Large intestine (tissue), 3 donors: Measurements from ENCODE around the gene TBPL2. TPM values are rescaled to one million over a fixed set of nuclear protein-coding genes. Genes with fewer than 3 reads are reported as not detected.

Experiments used
- DNase-seq, 2 donors: peaks; one replicate each; pipeline versions ENCODE4 v3.0.0 to v3.0.0-alpha.2; 2013
- H3K27ac ChIP-seq: one replicate; pipeline ENCODE4 v1.5.1; 2013; ENCODE audit warnings: low read length
- H3K27me3 ChIP-seq: 2 replicates; pipeline ENCODE4 v1.6.1; 2013; ENCODE audit warnings: low read length; ENCODE audit not compliant: control insufficient read depth, insufficient read depth
- H3K36me3 ChIP-seq: 2 replicates; pipeline ENCODE4 v1.6.1; 2013; ENCODE audit warnings: low read length; ENCODE audit not compliant: control insufficient read depth, insufficient read depth
- H3K4me1 ChIP-seq: one replicate; pipeline ENCODE4 v1.6.1; 2013; ENCODE audit warnings: low read length; ENCODE audit not compliant: control insufficient read depth, insufficient read depth
- H3K4me3 ChIP-seq: one replicate; pipeline ENCODE4 v1.5.1; 2013; ENCODE audit warnings: low read length
- H3K9me3 ChIP-seq: one replicate; pipeline ENCODE4 v1.6.1; 2013; ENCODE audit warnings: mild to moderate bottlenecking, low read depth, low read length, moderate library complexity; ENCODE audit not compliant: control insufficient read depth
- WGBS: methylation state at CpG from one replicate; pipeline ENCODE4 v1.1.5; 2013; ENCODE audit warnings: low lambda C conversion rate; ENCODE audit not compliant: insufficient coverage; 5-methylcytosine and 5-hydroxymethylcytosine counted together
- polyA plus RNA-seq: library from polyadenylated mRNA; unstranded; fragments of 120-200 nt; gene quantifications from one replicate; pipeline ENCODE4 v1.2.1, GENCODE V29; 2013

TBPL2 gene
- polyA plus RNA-seq, 1 donor, result 0.01 TPM

DNA sequence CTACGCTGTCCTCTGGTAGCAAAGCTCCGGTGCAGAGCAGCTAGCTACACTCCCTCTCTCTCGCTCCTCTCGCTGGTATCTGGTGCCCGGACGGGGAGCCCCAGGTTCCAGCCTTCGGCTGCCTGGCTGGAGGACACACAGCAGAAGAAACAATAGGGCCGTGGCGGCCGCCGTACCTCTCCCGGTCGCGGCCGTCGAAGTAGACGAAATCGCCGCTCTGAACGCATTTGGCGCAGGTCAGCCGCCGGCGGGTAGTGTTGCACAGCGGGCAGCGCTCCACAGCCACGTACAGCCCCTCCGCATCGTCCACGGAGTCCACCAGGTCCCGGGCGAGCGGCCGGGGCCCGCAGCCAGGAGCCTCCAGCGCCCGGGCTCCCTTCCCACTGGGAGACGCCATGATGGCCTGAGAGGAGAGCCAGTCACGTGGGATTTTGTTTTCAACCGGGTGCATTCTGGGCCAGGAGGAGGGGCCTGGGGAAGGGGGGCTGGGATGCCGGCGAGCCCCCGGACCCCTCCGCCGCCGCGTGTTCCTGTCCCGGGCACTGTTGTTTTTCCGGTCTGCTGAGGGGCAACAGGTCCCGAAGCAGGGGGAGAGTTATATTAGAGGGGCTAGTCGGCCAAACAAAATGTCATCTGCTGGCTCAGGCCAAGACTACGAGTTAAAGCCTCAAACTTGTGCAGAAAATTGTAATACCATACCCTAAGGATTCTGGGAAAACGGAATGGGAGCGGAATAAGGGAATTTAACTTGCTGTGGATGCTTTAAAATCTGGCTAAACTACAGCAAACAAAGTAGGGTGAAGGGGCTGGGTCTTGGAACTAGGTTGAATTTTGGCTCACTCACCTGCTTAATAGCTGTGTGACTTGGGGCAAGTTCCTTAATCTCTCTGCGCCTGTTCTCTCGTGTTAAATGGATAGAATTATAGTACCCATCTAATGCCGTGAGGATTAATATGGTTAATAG, 28.7 kb downstream of the TBPL2 start, which contains the start of gene ATG14:
ATG14 (minus strand) TSS at position 405 of the 964 bp plus-strand sequence; CDS start at position 397, 8 bp downstream.
- no peaks in the 10 kb centered on the region for H3K9me3 ChIP-seq
- peak within 1 kb of the TSS; percentile 77 for H3K4me3 ChIP-seq
- H3K4me1 ChIP-seq, result peaks cover 3% of the 10 kb centered on the region
- H3K27ac ChIP-seq, result peak within 1 kb of the TSS; percentile 67
- H3K36me3 ChIP-seq, result no peaks in the 10 kb centered on the region
- DNase-seq, result peak; percentile 74 to 87
- 0% methylated on average over 2 of the region's 57 CpGs for whole genome bisulfite sequencing
- H3K27me3 ChIP-seq, result no peaks in the 10 kb centered on the region

DNA sequence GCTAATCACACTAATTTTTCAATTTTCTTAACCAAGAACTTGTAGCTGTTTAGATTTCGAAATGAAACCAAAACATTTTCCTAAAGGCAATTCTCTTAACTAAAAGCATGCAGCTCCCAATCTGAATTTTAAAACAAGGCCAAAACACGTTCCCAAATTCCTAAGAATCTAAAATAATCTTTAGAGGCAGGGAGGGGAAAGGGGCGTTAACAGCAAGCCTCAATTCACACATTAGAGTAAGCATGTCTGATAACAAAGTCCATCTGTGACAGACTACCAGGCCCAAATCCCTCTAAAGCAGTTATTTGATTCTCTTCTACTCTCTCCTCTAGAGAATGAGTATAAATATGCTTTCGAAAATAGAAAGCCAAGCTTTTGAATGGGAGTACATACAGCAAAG, 29.5 kb downstream of the TBPL2 start:
- WGBS, result no CpG with 5 or more reads among the region's 4 CpGs
- no peaks in the 10 kb centered on the region for H3K36me3 ChIP-seq
- H3K4me3 ChIP-seq, result peak overlapping the region; percentile 77
- H3K27me3 ChIP-seq, result no peaks in the 10 kb centered on the region
- no peak for DNase-seq
- H3K27ac ChIP-seq, result no peak overlapping the region
- no peaks in the 10 kb centered on the region for H3K9me3 ChIP-seq
- H3K4me1 ChIP-seq, result no peaks in the 10 kb centered on the region

DNA sequence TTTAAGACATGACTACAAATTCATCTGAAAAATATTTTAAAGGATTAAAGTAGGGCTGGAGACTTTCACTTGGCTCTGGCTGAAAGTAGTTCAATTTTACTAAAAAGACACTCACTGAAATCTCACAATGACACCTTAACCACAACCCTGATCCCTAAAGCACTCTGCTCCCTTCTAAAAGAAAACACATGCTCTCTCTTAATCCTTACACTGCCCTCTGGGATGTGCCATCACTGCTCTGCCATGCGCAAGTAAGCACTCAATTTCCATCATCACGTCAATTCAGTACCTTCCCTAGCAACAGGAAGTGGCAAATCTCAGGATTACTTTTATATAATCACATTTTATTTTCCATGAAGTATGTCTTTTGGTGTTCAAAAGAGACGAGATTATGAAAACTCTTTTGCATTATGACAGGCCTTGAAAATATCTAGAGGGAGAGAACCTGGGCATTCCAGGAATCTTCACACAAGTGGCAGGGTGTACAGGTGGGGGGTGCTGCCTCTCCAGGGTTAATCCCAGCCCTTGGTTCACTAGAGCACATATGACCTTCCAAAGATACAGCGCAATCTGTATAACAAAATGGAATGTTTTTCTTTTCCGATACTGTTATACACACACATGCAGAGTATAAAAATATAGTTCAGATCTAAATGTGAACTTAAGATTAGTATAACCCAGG, 36.1 kb downstream of the TBPL2 start:
- Histone ChIP-seq H3K36me3 (no peaks in the 10 kb centered on the region), H3K4me1 (no peaks in the 10 kb centered on the region), H3K4me3 (no peak overlapping the region), H3K9me3 (no peaks in the 10 kb centered on the region), H3K27me3 (no peaks in the 10 kb centered on the region), H3K27ac (no peak overlapping the region)
- no peak for DNase-seq
- WGBS, result no CpG with 5 or more reads among the region's 5 CpGs

DNA sequence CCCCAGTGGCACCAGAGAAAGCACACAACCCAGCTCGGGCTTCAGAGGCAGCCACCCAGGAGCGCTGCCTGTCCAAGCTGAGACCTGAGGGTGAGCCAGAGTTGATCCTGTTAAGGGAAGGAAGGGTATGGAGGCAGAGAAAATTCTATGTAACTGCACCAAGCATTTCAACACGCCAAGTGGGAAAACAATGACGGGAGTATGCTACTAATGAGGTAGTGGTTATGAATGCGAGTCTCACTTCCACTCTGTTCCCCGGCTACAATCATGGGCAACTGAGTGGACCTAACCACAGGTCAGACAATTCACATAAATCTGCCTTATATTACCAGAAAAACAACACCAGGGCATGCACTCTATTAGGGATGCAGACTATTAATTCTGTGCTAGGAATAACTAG, 38.7 kb downstream of the TBPL2 start:
- Histone ChIP-seq H3K36me3 (no peaks in the 10 kb centered on the region), H3K27me3 (no peaks in the 10 kb centered on the region), H3K27ac (no peak overlapping the region), H3K9me3 (no peaks in the 10 kb centered on the region), H3K4me1 (no peaks in the 10 kb centered on the region), H3K4me3 (no peak overlapping the region)
- DNase-seq, result no peak
- no CpG with 5 or more reads among the region's 6 CpGs for WGBS

- Histone ChIP-seq H3K4me3 (no peak overlapping the region), H3K4me1 (no peaks in the 10 kb centered on the region), H3K9me3 (no peaks in the 10 kb centered on the region), H3K36me3 (peaks cover 9% of the 10 kb centered on the region), H3K27me3 (no peaks in the 10 kb centered on the region), H3K27ac (no peak overlapping the region)
- WGBS, result 60% methylated on average over 1 of the region's 2 CpGs
- DNase-seq, result no peak
These were observed 40.6 kb downstream of the TBPL2 start for GRCh38 chr14:55399852-55400251.

GRCh38 chr14:55399183-55399582, 41.2 kb downstream of the TBPL2 start:
- no peak for DNase-seq
- Histone ChIP-seq H3K9me3 (no peaks in the 10 kb centered on the region), H3K27me3 (no peaks in the 10 kb centered on the region), H3K4me1 (no peaks in the 10 kb centered on the region), H3K27ac (no peak overlapping the region), H3K36me3 (peaks cover 14% of the 10 kb centered on the region), H3K4me3 (no peak overlapping the region)
- no CpG with 5 or more reads among the region's 1 CpG for WGBS

DNA sequence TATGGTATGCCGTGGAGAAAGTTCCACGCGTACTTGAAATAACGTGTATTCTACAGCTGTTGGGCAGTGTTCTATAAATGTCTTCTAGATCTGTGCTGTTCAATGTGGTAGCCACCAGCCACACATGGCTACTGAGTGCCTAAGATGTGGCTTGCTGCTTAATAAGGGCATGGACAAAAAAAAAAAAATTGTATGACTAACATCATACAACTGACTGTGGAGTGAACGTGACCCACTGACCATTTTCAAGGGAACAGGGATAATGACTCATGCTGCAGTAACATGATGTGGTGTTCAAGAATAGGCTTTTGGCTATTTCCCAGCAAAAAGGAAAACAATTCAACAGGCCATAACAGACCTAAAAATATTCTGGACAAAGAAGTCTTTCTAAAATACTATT, 41.7 kb downstream of the TBPL2 start:
- Histone ChIP-seq H3K4me1 (no peaks in the 10 kb centered on the region), H3K27ac (no peak overlapping the region), H3K36me3 (peaks cover 14% of the 10 kb centered on the region), H3K9me3 (no peaks in the 10 kb centered on the region), H3K4me3 (no peak overlapping the region), H3K27me3 (no peaks in the 10 kb centered on the region)
- WGBS, result 100% methylated on average over 1 of the region's 5 CpGs
- DNase-seq, result no peak

- no peak overlapping the region for H3K27ac ChIP-seq
- H3K4me1 ChIP-seq, result no peaks in the 10 kb centered on the region
- 80% methylated on average over 1 of the region's 4 CpGs for WGBS
- no peak for DNase-seq
- no peaks in the 10 kb centered on the region for H3K27me3 ChIP-seq
- no peak overlapping the region for H3K4me3 ChIP-seq
- peaks cover 32% of the 10 kb centered on the region for H3K36me3 ChIP-seq
- no peaks in the 10 kb centered on the region for H3K9me3 ChIP-seq
These were observed 51.1 kb downstream of the TBPL2 start for GRCh38 chr14:55389330-55389729.

GRCh38 chr14:55388160-55388559, 52.3 kb downstream of the TBPL2 start:
- Histone ChIP-seq H3K27me3 (no peaks in the 10 kb centered on the region), H3K4me1 (no peaks in the 10 kb centered on the region), H3K36me3 (peaks cover 37% of the 10 kb centered on the region), H3K27ac (no peak overlapping the region), H3K4me3 (no peak overlapping the region), H3K9me3 (no peaks in the 10 kb centered on the region)
- DNase-seq, result no peak

DNA sequence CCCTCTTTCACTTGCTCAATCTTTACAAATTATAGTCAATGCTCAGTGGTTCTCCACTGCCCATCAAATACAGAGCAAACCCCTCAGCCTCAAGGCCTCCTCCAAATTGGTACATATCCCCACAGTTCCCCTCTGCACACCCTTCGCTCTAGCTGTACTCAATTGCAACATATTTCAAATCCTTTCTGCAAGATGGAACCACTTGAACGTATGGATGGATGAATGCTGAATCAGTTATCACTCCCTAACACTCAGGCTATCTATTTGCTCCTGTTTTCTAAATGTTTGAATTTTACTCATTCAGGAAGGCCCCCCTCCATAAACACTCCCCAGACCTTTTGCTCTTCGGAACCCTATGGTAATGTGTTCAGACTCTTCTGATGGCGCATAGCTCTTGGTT, 53.3 kb downstream of the TBPL2 start:
- H3K9me3 ChIP-seq, result no peaks in the 10 kb centered on the region
- no peak for DNase-seq
- H3K27me3 ChIP-seq, result no peaks in the 10 kb centered on the region
- peaks cover 41% of the 10 kb centered on the region for H3K36me3 ChIP-seq
- H3K4me3 ChIP-seq, result no peak overlapping the region
- 100% methylated on average over 1 of the region's 4 CpGs for WGBS
- no peak overlapping the region for H3K27ac ChIP-seq
- no peaks in the 10 kb centered on the region for H3K4me1 ChIP-seq
